GM19239 (cell line): ENCODE data around the gene TIGD1.
"Not testable (repeated sequence)": the region's sequence is repeated elsewhere in the genome, so short reads cannot be mapped to it uniquely, and the experiment has no call there.

Experiments
- DNase-seq: peaks from one replicate; pipeline ENCODE4 v3.0.0; 2011; ENCODE audit warnings: low spot score; ENCODE audit not compliant: insufficient read length
- FAIRE-seq: peaks from 2 replicates; lab custom pipeline; 2011; peaks lifted over from hg19 to GRCh38; lab: Jason Lieb, UNC

The TIGD1 gene

DNA sequence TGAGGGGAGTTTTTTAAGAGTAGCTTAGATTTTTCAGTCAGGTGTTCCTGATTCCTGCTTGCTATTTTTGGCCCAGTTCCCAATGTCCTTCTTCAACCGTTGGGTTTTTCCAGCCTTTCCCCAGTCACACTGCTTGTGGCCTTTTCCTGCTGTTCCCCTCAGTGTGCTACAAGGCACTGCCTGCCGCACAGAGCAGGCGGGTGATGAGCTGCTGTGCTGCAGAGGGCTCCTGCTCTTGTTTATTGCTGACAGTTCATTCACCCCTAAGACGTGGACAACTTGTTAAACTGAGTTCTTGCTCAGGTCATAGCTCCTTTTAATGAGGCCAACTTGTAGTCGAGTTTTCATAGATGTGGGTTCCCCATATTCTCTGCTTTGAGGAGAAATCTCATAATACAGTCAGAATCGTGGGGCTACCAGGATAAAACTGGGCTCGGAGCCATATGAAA lies 20.7 kb upstream of the TIGD1 start:
- no peak for FAIRE-seq
- no peak for DNase-seq

DNA sequence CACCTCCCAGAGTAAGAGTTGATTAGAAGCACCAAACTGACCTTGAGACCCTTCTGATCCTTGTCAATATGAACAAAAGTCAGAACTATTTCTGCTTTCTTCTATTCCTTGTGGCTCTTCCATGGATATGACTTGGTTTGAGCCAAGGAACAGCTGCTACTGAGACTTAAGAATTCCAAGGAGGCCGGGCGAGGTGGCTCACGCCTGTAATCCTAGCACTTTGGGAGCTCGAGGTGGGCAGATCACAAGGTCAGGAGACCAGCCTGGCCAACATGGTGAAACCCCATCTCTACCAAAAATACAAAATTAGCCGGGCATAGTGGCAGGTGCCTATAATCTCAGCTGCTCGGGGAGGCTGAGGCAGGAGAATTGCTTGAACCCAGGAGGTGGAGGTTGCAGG lies 20.1 kb upstream of the TIGD1 start:
- DNase-seq, FAIRE-seq: not testable (repeated sequence)

DNA sequence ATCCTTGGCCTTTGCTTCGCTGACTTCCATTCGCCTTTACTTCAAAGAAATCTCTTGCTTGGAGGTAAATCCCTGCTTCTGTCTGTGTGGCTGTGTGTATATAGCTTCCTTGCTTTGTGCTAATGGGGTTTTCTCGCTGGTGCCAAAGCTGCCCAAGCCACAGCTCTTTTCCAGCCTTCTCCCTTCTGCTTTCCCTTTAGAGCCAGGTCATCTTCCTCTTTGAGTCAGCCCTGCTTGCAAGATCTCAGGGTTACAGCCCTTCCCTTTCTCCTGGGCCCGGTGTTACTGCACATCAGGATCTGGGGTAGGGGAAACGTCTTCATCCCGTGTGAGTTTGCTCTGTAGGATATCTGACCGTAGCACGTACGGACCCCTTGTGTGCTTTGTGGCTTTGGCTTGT lies 19.2 kb upstream of the TIGD1 start:
- no peak for DNase-seq
- FAIRE-seq: no peak

DNA sequence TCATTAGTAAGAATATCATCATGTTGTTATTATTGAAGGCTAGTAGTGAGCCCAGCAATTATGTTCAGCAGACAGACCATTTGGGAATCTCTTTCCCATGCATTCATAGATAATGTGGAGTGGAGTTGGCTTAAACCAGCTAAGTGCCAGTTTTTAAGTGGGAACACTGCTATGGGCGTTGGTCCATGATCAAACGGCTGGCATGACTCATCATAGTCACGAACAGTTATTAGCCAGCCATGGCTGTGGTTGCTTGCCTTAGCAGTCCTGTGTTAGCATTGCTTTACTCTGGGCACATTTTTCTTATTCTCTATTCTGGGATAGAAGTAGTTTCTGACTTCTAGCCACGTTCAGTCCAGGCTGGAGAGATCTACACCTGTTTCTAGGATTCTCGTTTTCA lies 17.8 kb upstream of the TIGD1 start:
- DNase-seq (no peak), FAIRE-seq (no peak)

DNA sequence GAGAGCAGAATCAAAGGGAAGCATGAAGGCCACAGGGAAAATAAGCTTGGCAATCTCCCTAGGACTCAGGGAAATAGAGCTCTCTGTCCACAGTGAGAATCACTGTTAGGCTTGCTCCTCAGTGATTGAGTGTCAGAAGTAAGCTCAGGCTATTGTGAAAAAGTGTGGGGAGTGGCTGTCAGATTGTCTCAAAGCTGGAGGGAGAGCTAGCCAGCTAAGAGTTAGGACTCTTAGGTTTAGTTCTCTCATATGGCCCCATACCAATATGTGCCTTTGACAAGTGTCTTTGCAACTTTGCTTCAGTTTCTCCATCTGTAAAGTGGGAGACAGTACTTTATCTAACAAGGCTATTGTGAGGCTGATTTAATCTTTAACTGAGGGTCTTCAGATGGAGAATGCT lies 17.4 kb upstream of the TIGD1 start:
- DNase-seq: no peak
- FAIRE-seq: no peak

DNA sequence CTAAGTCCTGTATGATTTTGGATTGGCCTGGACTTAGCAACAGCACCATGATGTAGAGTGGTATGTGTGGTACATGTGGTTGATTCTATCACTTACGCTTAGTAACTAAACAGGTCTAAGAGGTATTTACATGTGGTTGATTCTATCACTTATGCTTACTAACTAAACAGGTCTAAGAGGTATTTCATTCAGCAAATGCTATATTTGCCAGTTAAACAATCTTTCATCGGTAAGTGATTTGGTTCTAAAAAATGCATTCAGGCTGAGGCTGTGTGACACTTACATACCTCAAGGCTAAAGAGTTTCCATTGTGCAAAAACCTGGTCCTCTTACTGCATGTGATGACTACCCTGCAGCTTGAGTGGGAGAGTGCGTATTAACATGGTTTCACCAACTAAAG lies 13.2 kb upstream of the TIGD1 start:
- FAIRE-seq: no peak

DNA sequence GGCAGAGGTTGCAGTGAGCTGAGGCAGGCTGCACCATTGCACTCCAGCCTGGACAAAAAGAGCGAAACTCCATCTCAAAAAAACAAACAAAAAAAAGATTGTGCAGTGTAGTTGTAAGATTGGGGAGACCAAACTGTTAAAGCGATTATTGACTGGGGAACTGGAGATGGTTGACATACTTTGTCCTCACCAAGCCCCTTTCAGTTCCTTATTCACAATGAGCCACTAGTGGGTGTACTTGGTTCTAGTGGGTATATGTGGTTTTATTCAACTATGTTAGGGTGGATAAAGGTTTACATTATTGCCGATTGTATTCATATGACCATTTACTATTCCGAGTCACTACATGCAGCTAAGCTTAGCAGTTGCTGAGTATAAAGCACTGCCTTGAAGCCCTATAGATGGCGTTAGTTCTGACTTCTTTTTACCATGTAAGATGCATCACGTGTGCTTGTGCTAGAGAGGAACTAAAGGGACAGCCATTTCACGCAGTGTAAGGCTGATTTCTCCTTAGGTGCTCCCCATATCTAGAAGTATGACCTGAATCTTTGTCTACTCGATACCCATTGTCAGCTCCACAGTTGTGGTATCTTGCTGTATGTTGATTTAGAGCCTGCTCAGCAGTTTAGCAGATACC lies 12.3 kb upstream of the TIGD1 start:
- DNase-seq: no peak

More for the DNA sequence above, 13.2 kb upstream of the TIGD1 start:
- DNase-seq: no peak

DNA sequence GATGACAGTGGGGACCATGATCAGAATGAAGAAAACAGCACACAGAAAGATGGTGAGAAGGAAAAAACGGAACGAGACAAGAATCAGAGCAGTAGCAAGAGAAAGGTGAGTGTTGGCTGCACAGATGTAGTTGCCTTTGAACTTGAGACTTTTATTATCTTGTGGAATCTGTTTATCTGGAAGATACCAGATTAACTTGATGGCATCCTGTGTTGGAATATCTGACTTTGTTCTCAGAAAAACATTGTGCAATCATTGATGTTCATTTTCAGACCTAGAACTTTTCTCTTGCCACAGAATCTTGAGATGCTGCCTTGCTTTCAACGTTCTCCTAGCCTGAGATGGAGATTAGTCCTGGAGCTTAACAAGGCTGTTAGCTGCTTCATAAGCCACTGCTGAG lies 6.1 kb upstream of the TIGD1 start:
- FAIRE-seq: no peak
- DNase-seq: no peak

More for the DNA sequence above, 12.3 kb upstream of the TIGD1 start:
- FAIRE-seq: no peak

DNA sequence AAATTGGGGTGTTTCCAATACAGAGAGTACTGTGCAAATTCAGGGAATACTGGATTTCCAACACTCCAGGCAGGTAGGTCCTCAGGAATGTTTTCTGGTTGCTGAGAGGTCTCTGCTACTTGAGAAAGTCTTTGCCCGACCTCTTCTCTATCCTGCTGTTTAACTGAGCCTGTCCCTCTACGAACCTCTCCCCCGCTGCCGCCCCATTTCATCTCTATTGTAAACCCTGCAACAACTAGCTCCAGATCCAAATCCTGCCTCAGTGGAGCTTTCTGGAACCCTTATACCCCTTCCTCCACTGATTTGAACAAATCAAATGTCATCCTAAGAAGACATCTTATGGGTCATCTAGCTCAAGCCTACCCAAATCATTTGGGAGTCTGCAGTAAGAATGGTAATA lies 1.4 kb upstream of the TIGD1 start:
- no peak for FAIRE-seq
- no peak for DNase-seq

DNA sequence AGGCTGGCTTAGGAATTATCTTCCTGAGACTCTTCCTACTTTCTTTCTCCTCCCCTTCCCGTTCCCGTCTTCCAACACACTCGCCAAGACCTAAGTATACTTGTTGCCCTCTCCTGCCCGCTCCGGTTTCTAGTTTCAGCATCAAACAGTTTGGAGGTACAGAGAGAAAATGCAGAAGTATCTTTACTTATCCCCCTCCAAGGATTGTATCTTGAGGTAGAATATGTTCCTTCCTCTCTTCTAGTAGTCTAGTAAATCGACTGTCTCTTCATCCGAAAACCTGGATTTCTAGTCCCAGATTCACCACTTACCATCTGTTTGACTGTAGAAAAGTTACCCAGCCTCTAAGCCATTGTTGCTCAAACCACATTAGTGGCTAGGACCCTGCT lies 887 bp upstream of the TIGD1 start:
- DNase-seq (no peak), FAIRE-seq (no peak)

DNA sequence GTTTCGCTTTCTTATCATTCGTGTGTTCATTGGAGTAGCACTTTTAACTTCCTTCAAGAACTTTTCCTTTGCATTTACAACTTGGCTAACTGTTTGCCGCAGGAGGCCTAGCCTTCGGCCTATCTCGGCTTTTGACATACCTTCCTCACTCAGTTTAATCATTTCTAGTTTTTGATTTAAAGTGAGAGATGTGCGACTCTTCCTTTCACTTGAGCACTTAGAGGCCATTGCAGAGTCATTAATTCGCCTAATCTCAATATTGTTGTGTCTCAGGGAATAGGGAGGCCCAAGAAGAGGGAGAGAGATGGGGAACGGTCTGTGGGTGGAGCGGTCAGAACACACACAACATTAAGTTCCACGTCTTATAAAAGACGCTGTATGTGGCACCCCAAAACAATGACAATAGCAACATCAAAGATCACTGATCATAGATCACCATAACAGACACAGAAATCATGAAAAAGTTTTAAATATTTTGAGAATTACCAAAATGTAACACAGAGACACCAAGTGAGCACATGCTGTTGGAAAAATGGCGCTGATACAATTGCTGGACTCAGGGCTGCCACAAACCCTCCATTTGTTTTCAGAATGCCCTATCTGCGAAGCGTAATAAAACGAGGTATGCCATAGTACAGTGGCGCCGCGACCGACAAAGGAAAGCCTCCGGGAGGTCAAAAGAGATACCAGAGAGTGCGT lies 553 bp downstream of the TIGD1 start:
- FAIRE-seq (no peak), DNase-seq (no peak)

DNA sequence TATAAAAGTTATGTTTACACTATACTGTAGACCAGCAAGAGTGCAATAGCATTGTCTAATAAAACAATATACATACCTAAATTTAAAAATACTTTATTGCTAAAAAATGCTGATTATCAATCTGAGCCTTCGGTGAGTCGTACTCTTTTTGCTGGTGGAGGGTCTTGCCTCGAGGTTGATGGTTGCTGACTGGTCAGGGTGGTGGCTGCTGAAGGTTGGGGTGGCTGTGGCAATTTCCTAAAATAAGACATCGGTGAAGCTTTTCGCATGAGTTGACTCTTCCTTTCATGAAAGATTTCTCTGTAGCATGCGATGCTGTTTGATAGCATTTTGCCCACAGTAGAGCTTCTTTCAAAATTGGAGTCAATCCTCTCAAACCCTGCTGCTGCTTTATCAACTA lies 2.4 kb downstream of the TIGD1 start:
- FAIRE-seq: no peak

DNA sequence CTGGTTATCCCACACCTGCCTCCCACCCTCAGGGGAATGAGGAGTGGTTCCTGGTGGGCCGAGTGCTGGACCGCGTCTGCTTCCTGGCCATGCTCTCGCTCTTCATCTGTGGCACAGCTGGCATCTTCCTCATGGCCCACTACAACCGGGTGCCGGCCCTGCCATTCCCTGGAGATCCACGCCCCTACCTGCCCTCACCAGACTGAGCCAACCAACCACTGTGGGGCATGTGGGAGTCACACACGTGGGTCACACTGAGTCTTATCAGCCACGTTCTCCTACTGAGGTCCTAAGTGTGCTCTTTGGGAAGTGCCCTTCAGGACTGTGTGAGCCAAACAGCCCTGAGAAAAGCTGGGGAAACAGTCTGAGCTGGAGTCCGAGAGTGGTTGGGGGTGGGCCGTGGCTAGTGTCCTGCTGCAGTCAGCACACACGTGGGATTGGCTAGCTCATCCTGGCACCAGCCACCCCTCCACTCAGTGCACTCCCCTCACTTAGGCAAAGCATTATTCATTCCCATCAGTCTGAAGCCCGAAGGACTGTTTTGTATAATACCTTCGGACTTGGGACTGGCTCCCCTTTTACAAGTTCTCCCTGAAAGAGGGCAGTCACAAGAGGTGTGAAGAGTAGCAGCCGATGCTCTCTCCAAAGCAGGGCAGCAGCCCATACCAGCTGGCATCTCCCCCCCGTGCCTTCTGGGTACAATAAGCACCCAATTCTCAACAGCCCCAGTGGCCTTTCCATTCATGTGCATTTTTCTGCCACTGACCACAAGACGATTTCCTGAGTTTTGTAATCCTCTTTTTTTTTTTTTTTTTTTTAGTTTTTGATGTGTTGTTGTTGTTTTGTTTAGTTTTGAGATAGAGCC lies 4.6 kb downstream of the TIGD1 start:
- FAIRE-seq (no peak), DNase-seq (no peak)

More for the DNA sequence above, 2.4 kb downstream of the TIGD1 start:
- DNase-seq: no peak

DNA sequence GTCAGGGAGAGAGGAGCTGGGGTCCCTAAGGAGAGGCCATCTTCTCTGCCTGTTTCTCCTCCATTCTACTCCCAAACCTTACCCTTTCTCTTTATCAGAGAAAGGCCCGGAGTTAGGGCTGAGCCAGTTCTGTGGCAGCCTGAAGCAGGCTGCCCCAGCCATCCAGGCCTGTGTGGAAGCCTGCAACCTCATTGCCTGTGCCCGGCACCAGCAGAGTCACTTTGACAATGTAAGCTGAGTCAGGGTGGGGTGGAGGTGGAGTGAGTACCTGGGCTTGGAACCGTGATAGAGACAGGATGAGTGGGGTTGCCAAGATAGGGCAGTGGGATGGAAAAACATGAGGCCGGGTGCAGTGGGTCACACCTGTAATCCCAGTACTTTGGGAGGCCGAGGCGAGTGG lies 5.7 kb downstream of the TIGD1 start:
- FAIRE-seq: no peak
- no peak for DNase-seq

DNA sequence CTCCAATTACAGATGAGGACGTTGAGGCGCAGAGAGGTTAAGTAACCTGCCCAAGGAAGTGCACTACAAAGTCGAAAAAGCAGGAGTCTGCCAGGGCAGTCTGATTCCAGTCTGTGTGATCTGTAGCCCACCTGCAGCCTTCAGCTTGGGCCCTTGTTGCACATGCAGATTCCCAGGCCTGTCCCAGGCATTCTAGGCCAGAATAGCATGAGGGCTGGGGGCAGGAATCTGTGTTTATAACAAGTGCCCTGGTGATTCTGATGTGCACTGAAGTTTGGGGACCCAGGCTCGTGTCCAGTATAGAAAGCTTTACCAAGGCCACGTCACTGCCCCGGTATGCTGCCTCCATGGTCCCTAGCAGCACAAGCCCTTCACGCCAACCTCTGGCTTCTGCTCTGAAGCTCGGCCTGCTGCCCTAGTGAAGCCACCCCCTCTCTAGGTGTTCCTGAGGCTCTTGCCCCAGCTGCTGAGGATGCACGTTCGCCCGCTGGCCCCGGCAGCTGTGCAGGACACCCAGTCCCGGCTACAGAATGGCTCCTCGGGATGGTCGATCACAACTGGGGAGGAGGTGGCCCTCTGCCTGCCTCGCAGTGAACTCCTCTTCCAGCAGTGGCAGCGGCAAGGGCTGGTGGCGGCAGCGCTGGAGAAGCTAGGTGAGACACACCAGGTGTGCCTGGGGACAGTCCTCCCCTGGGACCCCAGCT lies 6.3 kb downstream of the TIGD1 start:
- FAIRE-seq (no peak), DNase-seq (no peak)

DNA sequence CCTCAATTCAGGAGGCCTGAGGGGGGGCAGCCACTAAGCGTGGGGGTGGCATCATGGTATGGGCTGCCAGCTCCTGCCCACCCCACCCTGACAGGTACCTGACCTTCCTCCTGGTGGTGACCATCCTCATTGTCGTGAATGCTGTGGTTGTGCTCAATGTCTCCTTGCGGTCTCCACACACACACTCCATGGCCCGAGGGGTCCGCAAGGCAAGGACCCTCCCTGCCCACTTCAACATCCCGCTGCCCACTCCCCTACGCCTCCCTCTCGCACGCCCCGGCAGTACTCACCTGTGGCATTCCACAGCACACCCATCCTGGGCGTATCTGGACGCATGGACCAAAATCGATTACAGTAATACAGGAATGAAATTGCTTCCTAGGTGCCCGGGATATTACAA lies 6.9 kb downstream of the TIGD1 start:
- DNase-seq: no peak
- FAIRE-seq: no peak

DNA sequence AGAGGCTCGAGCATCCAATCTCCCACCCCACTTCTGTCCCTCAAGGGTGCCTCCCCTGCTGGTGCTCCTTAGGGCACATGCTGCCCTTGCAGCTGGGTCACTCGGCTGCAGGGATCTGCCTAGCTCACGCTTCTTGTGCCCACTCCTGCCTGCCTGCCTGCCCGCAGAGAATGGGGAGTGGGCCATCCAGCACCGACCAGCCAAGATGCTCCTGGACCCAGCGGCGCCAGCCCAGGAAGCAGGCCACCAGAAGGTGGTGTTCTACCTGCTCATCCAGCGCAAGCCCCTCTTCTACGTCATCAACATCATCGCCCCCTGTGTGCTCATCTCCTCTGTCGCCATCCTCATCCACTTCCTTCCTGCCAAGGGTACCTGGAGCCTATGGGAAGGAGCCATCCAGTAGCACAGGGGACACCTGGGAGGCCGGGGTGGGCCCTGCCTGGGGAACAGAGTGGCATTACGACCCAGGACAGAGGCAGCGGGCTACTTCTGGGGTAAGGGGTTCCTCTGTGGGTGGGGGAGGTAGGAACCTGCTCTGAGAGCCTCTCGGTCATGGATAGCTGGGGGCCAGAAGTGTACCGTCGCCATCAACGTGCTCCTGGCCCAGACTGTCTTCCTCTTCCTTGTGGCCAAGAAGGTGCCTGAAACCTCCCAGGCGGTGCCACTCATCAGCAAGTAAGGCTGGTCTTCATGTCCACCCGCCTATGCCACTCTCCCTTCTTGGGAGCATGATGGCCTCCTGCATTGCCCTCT lies 7.5 kb downstream of the TIGD1 start:
- DNase-seq (no peak), FAIRE-seq (no peak)

DNA sequence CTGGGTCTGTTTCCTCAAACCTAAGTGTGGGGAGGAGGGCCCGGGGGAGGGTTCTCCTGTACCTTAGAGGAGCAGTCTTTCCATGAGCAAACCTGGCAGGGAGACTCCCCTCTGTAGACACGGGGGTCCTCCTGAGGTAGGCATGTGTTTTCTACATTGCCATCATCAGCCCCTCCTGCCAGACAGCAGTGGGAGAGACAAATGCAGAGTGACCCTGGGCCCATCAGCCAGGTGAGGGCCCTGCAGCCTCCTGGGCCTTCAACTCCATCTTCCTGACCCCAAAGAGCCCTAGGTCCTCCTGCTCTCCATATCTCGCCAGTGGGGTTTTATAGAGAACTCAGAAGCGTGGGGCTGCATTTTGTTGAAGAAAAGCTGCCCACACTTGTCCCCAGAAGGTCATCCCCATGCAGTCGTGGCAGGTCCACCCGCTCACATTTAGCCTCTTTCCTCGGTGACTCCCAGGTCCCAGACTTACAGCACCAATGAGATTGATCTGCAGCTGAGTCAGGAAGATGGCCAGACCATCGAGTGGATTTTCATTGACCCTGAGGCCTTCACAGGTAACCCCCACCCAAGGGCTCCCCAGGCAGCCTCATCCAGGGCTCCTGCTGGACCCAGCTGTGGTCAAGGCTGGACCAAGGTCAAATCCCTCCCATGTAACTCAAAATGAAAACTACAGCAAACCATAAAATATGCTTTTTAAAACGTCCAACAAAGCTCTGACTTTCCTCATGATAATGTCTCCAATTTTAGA lies 8.2 kb downstream of the TIGD1 start:
- DNase-seq: no peak
- FAIRE-seq: no peak
